Right lung (tissue), 5 donors: ENCODE data around the gene SERPINB5. TPM values are rescaled to one million over a fixed set of nuclear protein-coding genes. Genes with fewer than 3 reads are reported as not detected.

ENCODE experiments used
- DNase-seq, 2 donors: peaks; one replicate each; pipeline ENCODE4 v3.0.0-alpha.2; 2013
- polyA plus RNA-seq, 5 donors: library from polyadenylated mRNA; unstranded; fragments of 120-200 nt; gene quantifications; one replicate each; pipeline versions ENCODE4 v1.2.1 to v1.2.3, GENCODE V29; 2013; ENCODE audit warnings: inconsistent platforms in 1 of 5, low replicate concordance in 1 of 5; ENCODE audit not compliant: insufficient read length in 5 of 5, insufficient read depth in 1 of 5

The SERPINB5 gene
- polyA plus RNA-seq, 5 donors: not detected

GRCh38 chr18:63527251-63527650 is 50.5 kb downstream of the SERPINB5 start:
- DNase-seq: no peak

GRCh38 chr18:63528863-63529492 is 52.2 kb downstream of the SERPINB5 start:
- no peak for DNase-seq

GRCh38 chr18:63532471-63532870 is 55.7 kb downstream of the SERPINB5 start:
- DNase-seq: no peak

DNA sequence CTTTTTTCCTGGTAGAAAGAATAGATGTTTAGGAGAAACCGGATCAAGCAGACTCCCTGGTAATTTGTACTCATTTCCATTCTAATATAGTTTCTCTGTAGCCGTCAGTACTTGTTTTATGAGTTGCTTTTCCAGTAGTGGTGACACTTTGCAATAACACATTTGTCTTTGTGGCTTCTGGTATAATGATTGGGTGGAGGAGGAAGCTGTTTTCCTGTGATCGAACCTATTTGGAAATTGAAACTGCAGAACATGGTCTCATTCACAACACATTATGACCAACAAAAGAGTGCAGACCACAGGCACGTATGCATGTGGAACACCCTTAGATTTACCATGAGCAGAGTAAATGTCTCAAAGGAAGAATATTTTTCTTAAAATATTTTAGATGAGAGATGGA is 57.9 kb downstream of the SERPINB5 start:
- DNase-seq: no peak

DNA sequence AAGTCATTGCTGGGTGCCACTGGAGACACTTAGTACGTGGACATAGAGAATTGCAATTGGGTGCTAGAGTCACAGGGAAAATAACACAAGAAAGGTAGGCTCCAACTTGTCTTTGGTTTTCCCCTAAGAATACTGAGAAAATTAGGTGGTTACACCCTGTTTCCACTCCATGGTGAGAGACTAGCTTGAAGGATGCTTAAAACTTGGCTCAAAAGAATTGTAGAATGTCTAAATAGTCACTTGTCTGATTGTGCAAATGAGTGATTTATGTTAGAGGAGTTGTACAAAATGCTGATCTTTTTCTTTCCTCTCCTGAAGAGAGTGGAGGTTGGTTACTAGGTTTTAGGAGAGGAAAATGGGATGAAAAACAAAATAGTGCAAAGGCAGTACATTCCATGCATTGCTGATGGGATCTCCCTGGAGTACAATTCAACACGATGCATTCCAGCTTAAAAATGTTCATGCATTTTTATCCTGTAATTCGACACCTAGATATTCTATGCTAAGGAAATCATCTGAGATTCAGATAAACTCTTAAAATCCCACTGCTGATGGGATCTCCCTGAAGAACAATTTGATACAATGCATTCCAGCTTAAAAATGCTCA is 63.2 kb downstream of the SERPINB5 start:
- DNase-seq: no peak

- no peak for DNase-seq
Measured at GRCh38 chr18:63542069-63542468, 65.3 kb downstream of the SERPINB5 start, which contains the start of gene SERPINB12. Gene SERPINB12 (plus strand): TSS chr18:63542369. CDS start chr18:63556160, 13,791 bp downstream.

DNA sequence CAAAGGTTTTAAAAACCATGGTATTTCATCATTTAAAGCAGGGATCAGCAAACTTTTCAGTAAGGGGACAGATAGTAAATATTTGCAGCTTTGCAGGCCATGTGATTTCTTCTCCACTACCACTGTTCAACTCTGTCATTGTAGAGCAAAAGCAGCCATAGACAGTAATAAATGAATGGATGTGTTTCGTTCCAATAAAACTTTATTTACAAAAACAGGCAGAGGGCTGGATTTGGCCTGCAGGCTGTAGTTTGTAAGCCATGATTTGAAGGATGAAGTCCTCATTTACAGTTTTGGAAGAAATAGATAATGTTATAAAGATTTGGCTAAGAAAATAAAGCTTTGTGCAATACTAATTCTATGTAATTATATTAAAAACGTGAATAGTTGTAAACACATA is 67.3 kb downstream of the SERPINB5 start:
- no peak for DNase-seq

DNA sequence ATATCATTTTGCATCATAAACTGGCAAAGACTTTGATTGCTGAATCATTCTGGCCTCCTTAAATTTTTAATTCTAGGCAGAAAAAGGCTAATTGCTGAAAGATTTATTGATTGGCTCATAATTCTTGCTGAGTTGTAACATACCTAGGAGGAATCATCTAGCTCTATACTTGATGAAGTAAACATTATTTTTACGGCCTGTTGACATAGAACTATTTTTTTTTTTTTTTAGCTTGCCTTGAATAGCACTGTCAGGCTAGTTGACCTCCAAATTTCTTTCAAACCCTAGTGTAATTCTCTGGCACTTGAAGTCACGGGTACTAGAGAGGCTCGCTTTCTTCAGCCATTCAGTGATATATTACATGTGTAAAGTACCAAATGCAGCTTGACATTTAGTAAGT is 68.2 kb downstream of the SERPINB5 start:
- no peak for DNase-seq

- no peak for DNase-seq
Measured at GRCh38 chr18:63550068-63550467, 73.3 kb downstream of the SERPINB5 start.

- DNase-seq: no peak
Measured at GRCh38 chr18:63551769-63552168, 75.0 kb downstream of the SERPINB5 start.

DNA sequence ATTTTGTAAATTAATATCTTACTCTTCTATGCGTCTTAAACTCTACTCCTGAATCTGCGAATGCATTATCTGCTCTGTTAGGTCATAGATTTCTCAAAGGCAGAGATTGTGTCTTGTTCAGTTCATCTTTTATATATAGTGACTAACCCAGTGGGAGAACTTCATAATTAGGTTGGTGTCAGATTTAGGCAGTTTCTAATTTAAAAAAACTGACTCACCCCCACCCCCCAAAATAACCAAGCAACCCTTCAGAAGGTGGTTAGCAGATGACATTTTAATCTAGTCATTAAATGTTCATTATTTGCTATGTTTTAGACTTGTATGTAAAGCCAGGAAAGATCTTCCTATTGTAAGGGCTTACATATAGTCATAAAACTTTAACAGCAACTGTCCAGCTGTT is 75.8 kb downstream of the SERPINB5 start:
- DNase-seq: no peak

DNA sequence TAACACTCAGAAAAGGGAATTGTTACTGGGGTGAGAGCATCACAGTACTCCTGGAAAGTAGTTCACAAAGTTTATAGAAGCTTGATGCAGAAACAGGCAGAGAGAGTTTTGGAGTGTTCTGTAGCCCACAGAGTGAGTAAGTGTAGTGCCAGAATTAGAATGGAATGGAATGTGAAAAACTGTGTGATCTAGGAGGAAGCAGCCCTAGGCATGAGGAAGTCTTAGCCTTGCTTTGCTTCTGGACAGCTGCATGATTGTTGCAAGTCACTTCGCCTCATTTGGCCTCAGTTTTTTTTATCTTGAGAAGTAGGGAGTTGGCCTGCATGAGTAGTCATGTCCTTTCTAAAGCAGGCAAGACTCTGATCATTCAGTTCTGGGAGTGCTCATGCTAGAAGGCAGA is 76.3 kb downstream of the SERPINB5 start:
- DNase-seq: peak in 1 of 2 donors; percentile 5

Other genes with a start within 250 kb of the SERPINB5 start
- gene BCL2, start 157.2 kb upstream of the SERPINB5 start, polyA plus RNA-seq: 10 to 100 TPM in 4 of 5 donors, 1 to 10 TPM in 1; 8.8 to 12.6 (median 11.5) TPM
- gene KDSR, start 109.8 kb upstream of the SERPINB5 start, polyA plus RNA-seq: 10 to 100 TPM; 32.1 to 45.8 (median 40.8) TPM
- 10 to 100 TPM; 39.6 to 60.1 (median 57.0) TPM for gene VPS4B, start 54.5 kb upstream of the SERPINB5 start, polyA plus RNA-seq
- gene SERPINB12, start 65.4 kb downstream of the SERPINB5 start, polyA plus RNA-seq: not detected
- not detected for gene SERPINB13, start 110.4 kb downstream of the SERPINB5 start, polyA plus RNA-seq
- gene SERPINB4, start 167.3 kb downstream of the SERPINB5 start, polyA plus RNA-seq: not detected
- gene SERPINB3, start 184.9 kb downstream of the SERPINB5 start, polyA plus RNA-seq: not detected
- not detected for gene SERPINB11, start 226.0 kb downstream of the SERPINB5 start, polyA plus RNA-seq